IMR-90 (cell line): ENCODE results near the gene CD27. TPM values are rescaled to one million over a fixed set of nuclear protein-coding genes. Genes with fewer than 3 reads are reported as not detected.

Experiments
- ATAC-seq: fragments of 200-7000 bp; cut with Tn5 transposase; 2 replicates; pipeline ENCODE4 v1.9.1; 2020; ENCODE audit warnings: low read depth, mild to moderate bottlenecking, moderate library complexity
- BruUV-seq: library from RNA; stranded (reverse); fragments of 400-500 nt; replicated peaks from 2 replicates; lab custom pipeline; 2021; lab: Mats Ljungman, UMichigan
- CTCF ChIA-PET: fragments of 300-600 bp; formaldehyde crosslinking; extraction: SDS; loops from one replicate; lab custom pipeline; 2021; ENCODE audit warnings: antibody characterized with exemption; lab: Yijun Ruan, JAX
- POLR2A ChIA-PET: fragments of 300-600 bp; sonication (Branson Sonifier 250); formaldehyde crosslinking; loops from one replicate; lab custom pipeline; 2022; ENCODE audit warnings: antibody characterized with exemption; ENCODE audit not compliant: unreplicated experiment; lab: Charles Lee
- DNase-seq: peaks from one replicate; pipeline ENCODE4 v3.0.0; 2013
- H2AFZ ChIP-seq: replicated peaks from 2 replicates; pipeline ENCODE3; 2013; ENCODE audit warnings: low read length, mild to moderate bottlenecking; ENCODE audit not compliant: poor library complexity
- H2AK5ac ChIP-seq: 2 replicates; pipeline ENCODE4 v1.6.1; 2013; ENCODE audit warnings: low read depth, low read length, inconsistent platforms
- H2AK9ac ChIP-seq: replicated peaks from 2 replicates; pipeline ENCODE3; 2013; ENCODE audit warnings: mild to moderate bottlenecking, low read depth, low read length, moderate library complexity; ENCODE audit not compliant: poor library complexity
- H2BK120ac ChIP-seq: 2 replicates; pipeline ENCODE4 v1.6.1; 2013; ENCODE audit warnings: low read depth, low read length, inconsistent platforms
- H2BK15ac ChIP-seq: 3 replicates; pipeline ENCODE4 v1.6.1; 2013; ENCODE audit warnings: low read depth, low read length, inconsistent platforms
- H2BK20ac ChIP-seq: 2 replicates; pipeline ENCODE4 v1.6.1; 2013; ENCODE audit warnings: low read depth, mild to moderate bottlenecking, inconsistent platforms, low read length, moderate library complexity
- H2BK5ac ChIP-seq: 2 replicates; pipeline ENCODE4 v1.6.1; 2013; ENCODE audit warnings: mild to moderate bottlenecking, low read depth, low read length, inconsistent platforms; ENCODE audit not compliant: poor library complexity, severe bottlenecking
- H3K14ac ChIP-seq: replicated peaks from 2 replicates; pipeline ENCODE4 v1.6.1; 2013; ENCODE audit warnings: low read depth, low read length, inconsistent platforms
- H3K18ac ChIP-seq: 2 replicates; pipeline ENCODE4 v1.6.1; 2013; ENCODE audit warnings: low read depth, low read length, control low read depth
- H3K23ac ChIP-seq: 2 replicates; pipeline ENCODE4 v1.6.1; 2013; ENCODE audit warnings: low read depth, low read length, inconsistent platforms
- H3K27ac ChIP-seq: 2 replicates; pipeline ENCODE4 v1.5.1; 2013; ENCODE audit warnings: mild to moderate bottlenecking, control low read depth, low read length; ENCODE audit not compliant: insufficient read depth
- H3K27me3 ChIP-seq: 2 replicates; pipeline ENCODE4 v1.6.1; 2013; ENCODE audit warnings: low read length; ENCODE audit not compliant: control insufficient read depth, insufficient read depth
- H3K36me3 ChIP-seq: 2 replicates; pipeline ENCODE4 v1.6.1; 2013; ENCODE audit warnings: low read length, mixed read lengths; ENCODE audit not compliant: control insufficient read depth, insufficient read depth
- H3K4ac ChIP-seq: 2 replicates; pipeline ENCODE4 v1.6.1; 2013; ENCODE audit warnings: low read depth, low read length, inconsistent platforms
- H3K4me1 ChIP-seq: 2 replicates; pipeline ENCODE4 v1.6.1; 2013; ENCODE audit warnings: low read length, mixed read lengths; ENCODE audit not compliant: control insufficient read depth, insufficient read depth
- H3K4me2 ChIP-seq: 2 replicates; pipeline ENCODE4 v1.6.1; 2013; ENCODE audit warnings: low read depth, mild to moderate bottlenecking, control low read depth, low read length, moderate library complexity
- H3K4me3 ChIP-seq: 2 replicates; pipeline ENCODE4 v1.5.1; 2013; ENCODE audit warnings: low read depth, mild to moderate bottlenecking, control low read depth, low read length, moderate library complexity; ENCODE audit not compliant: insufficient read depth
- H3K56ac ChIP-seq: 2 replicates; pipeline ENCODE4 v1.6.1; 2013; ENCODE audit warnings: low read length, inconsistent platforms; ENCODE audit not compliant: insufficient read depth; ENCODE audit errors: extremely low read depth
- H3K79me1 ChIP-seq, 2 experiments: 2 replicates each; pipeline ENCODE4 v1.6.1; 2013; ENCODE audit warnings: low read length in 2 of 2, inconsistent platforms in 1 of 2, low read depth in 1 of 2
- H3K9ac ChIP-seq: 2 replicates; pipeline ENCODE4 v1.6.1; 2013; ENCODE audit warnings: low read depth, low read length, control low read depth
- H3K9me1 ChIP-seq: 2 replicates; pipeline ENCODE4 v1.6.1; 2013; ENCODE audit warnings: low read length, inconsistent platforms; ENCODE audit not compliant: insufficient read depth
- H3K9me3 ChIP-seq: 2 replicates; pipeline ENCODE4 v1.6.1; 2013; ENCODE audit warnings: low read length; ENCODE audit not compliant: control insufficient read depth, insufficient read depth
- H4K20me1 ChIP-seq: 2 replicates; pipeline ENCODE4 v1.6.1; 2013; ENCODE audit warnings: low read length, inconsistent platforms; ENCODE audit not compliant: insufficient read depth
- H4K5ac ChIP-seq: 2 replicates; pipeline ENCODE4 v1.6.1; 2013; ENCODE audit warnings: mild to moderate bottlenecking, low read depth, low read length, control low read depth
- H4K8ac ChIP-seq, 2 experiments: 2 replicates each; pipeline ENCODE4 v1.6.1; 2013; ENCODE audit warnings: low read depth in 2 of 2, low read length in 2 of 2, control low read depth in 1 of 2, inconsistent platforms in 1 of 2
- H4K91ac ChIP-seq: 2 replicates; pipeline ENCODE4 v1.6.1; 2013; ENCODE audit warnings: low read depth, low read length, inconsistent platforms; ENCODE audit not compliant: insufficient read depth
- CEBPB ChIP-seq: IDR thresholded peaks from 2 replicates; pipeline ENCODE4 v1.6.1; 2012; ENCODE audit warnings: low read depth, low read length, improper control_type of control experiment
- CHD1 ChIP-seq: IDR thresholded peaks from 2 replicates; pipeline ENCODE4 v1.6.1; 2012; ENCODE audit warnings: low read depth, low read length, improper control_type of control experiment
- CTCF ChIP-seq: conservative IDR thresholded peaks from 2 replicates; pipeline ENCODE4 v1.5.1; 2012; ENCODE audit warnings: mild to moderate bottlenecking, low read depth, low read length, improper control_type of control experiment
- ELK1 ChIP-seq: fragments of 150-350 bp; IDR thresholded peaks from 2 replicates; pipeline ENCODE4 v1.6.1; 2016; ENCODE audit warnings: low read depth, mild to moderate bottlenecking, low read length, moderate library complexity, borderline replicate concordance
- FOS ChIP-seq: fragments of 150-350 bp; IDR thresholded peaks from 2 replicates; pipeline ENCODE4 v1.6.1; 2016; ENCODE audit warnings: low read depth, low read length
- MAFK ChIP-seq: IDR thresholded peaks from 2 replicates; pipeline ENCODE4 v1.6.1; 2012; ENCODE audit warnings: low read depth, low read length, improper control_type of control experiment
- MAZ ChIP-seq: IDR thresholded peaks from 2 replicates; pipeline ENCODE4 v1.6.1; 2012; ENCODE audit warnings: low read depth, mild to moderate bottlenecking, low read length, improper control_type of control experiment, moderate library complexity, borderline replicate concordance
- MXI1 ChIP-seq: IDR thresholded peaks from 2 replicates; pipeline ENCODE4 v1.6.1; 2012; ENCODE audit warnings: low read depth, mild to moderate bottlenecking, low read length, moderate library complexity, borderline replicate concordance
- NFE2L2 ChIP-seq: fragments of 150-350 bp; IDR thresholded peaks from 2 replicates; pipeline ENCODE4 v1.6.1; 2016; ENCODE audit warnings: low read depth, mild to moderate bottlenecking, low read length
- POLR2A ChIP-seq: IDR thresholded peaks from 2 replicates; pipeline ENCODE4 v1.6.1; 2012; ENCODE audit warnings: mild to moderate bottlenecking, low read depth, low read length
- RAD21 ChIP-seq: IDR thresholded peaks from 2 replicates; pipeline ENCODE4 v1.6.1; 2012; ENCODE audit warnings: low read length, improper control_type of control experiment
- RFX5 ChIP-seq: IDR thresholded peaks from 2 replicates; pipeline ENCODE4 v1.8.0; 2012; ENCODE audit warnings: low read depth, mild to moderate bottlenecking, low read length, moderate library complexity
- SMC3 ChIP-seq: fragments of 150-350 bp; IDR thresholded peaks from 2 replicates; pipeline ENCODE4 v1.6.1; 2016; ENCODE audit warnings: low read depth, mild to moderate bottlenecking, antibody characterized with exemption, low read length, moderate library complexity
- WGBS, 2 experiments: methylation state at CpG; one replicate each; pipeline versions ENCODE4 v1.1.5 to v1.1.7; 2013; ENCODE audit warnings: missing lambda C conversion rate in 2 of 2; ENCODE audit not compliant: insufficient read length in 1 of 2; ENCODE audit errors: extremely low coverage in 2 of 2; 5-methylcytosine and 5-hydroxymethylcytosine counted together
- dilution Hi-C: fragments of 300-500 bp; cut with HindIII; formaldehyde crosslinking; loops from one replicate; pipeline ENCODE4 v1.14.3; 2018; ENCODE audit warnings: low sequenced_read_pairs; ENCODE audit not compliant: unreplicated experiment
- in situ Hi-C: fragments of 300-500 bp; cut with MboI; formaldehyde crosslinking; loops from 3 replicates; pipeline ENCODE4 v1.14.3; 2019; ENCODE audit warnings: low sequenced_read_pairs, inconsistent platforms, mixed read lengths
- intact Hi-C: fragments of 100-400 bp; cut with micrococcal nuclease; formaldehyde crosslinking; loops from 2 replicates; pipeline ENCODE4 v1.10.0; 2022
- polyA plus RNA-seq, 3 experiments: library from polyadenylated mRNA; depleted of rRNA; stranded (reverse); fragments of >200 nt; gene quantifications; 2 replicates each; pipeline ENCODE4 v1.2.3, GENCODE V29; 2012; ENCODE audit warnings: low replicate concordance in 1 of 3
- total RNA-seq: library from RNA; depleted of rRNA; stranded (reverse); fragments of >200 nt; gene quantifications from 2 replicates; pipeline ENCODE4 v1.2.3, GENCODE V29; 2012
- TF ChIP-seq, protein P1 (sequence below): fragments of 150-350 bp; IDR thresholded peaks from 2 replicates; pipeline ENCODE4 v1.6.1; 2017; ENCODE audit warnings: mild to moderate bottlenecking, antibody characterized with exemption, low read length, low read depth

The CD27 gene
- total and polyA plus RNA-seq, 2 of the 4 experiments (the other 2 are of a cell fraction) = 0.07 TPM; not detected in 1

DNA sequence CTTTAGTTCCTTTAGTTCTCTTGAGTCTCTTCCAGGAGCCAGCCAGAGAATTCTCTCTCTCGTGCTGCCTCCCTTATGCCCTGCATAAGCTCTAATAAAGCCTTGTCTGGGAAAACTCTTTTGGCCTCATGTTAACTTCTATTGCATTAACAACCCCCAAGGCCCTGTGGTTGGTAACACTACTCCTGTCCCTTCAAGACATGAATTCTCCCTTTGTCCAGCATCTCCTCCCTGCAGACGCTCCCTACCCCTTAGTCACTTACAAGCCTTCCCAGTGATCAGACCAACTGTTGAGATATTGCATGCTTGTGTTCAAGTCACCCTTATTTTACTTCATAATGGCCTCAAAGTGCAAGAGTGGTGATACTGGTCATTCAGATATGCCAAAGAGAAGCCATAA, 48.7 kb upstream of the CD27 start:
- Histone ChIP-seq H3K27me3 (no peaks in the 10 kb centered on the region), H3K9ac (no peak overlapping the region), H3K4ac (no peak overlapping the region), H4K5ac (no peak overlapping the region), H3K27ac (no peak overlapping the region), H3K36me3 (peaks cover 27% of the 10 kb centered on the region), H4K20me1 (no peaks in the 10 kb centered on the region), H2BK15ac (no peak overlapping the region), H3K79me1 (peaks cover 0 to 3% of the 10 kb centered on the region in 2 experiments; a peak in 1 of 4 replicates), H4K91ac (no peak overlapping the region), H2AK5ac (no peak overlapping the region), H3K56ac (no peak overlapping the region), H3K18ac (no peak overlapping the region), H2BK20ac (no peak overlapping the region), H2BK120ac (no peak overlapping the region), H3K9me3 (no peaks in the 10 kb centered on the region), H3K4me3 (no peak overlapping the region), H3K4me2 (no peak overlapping the region), H4K8ac (no peak overlapping the region), H2AFZ (no peak overlapping the region), H3K14ac (no peak overlapping the region), H3K23ac (no peak overlapping the region), H3K9me1 (0 out of 2 replicates have a peak, but pooled peaks cover 8% of the 10 kb centered on the region), H2AK9ac (no peak overlapping the region), H3K4me1 (no peaks in the 10 kb centered on the region), H2BK5ac (no peak overlapping the region)
- intact Hi-C loops = no loop called here
- in situ Hi-C loops = no loop called here
- ChIA-PET CTCF (no interaction called here), POLR2A (no interaction called here)
- dilution Hi-C loops = no loop called here
- ATAC-seq (no peak; the same call in 1 of the 2 replicates), DNase-seq (peak; percentile 33)
- no TSS peak for BruUV-seq
- 78% methylated on average over 1 of the region's 2 CpGs; no CpG with 5 or more reads in 1 of the 2 experiments for WGBS, 2 experiments
- no peak for TF ChIP-seq MAZ
- no peak for TF ChIP-seq MXI1
- no peak for TF ChIP-seq ELK1
- TF ChIP-seq RFX5 = no peak
- no peak for TF ChIP-seq NFE2L2
- no peak for TF ChIP-seq SMC3
- TF ChIP-seq CEBPB = no peak
- no peak for TF ChIP-seq FOS
- no peak for TF ChIP-seq CTCF
- TF ChIP-seq RAD21 = no peak
- TF ChIP-seq, protein P1, sequence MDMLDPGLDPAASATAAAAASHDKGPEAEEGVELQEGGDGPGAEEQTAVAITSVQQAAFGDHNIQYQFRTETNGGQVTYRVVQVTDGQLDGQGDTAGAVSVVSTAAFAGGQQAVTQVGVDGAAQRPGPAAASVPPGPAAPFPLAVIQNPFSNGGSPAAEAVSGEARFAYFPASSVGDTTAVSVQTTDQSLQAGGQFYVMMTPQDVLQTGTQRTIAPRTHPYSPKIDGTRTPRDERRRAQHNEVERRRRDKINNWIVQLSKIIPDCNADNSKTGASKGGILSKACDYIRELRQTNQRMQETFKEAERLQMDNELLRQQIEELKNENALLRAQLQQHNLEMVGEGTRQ = no peak
- TF ChIP-seq CHD1 = no peak
- TF ChIP-seq POLR2A = no peak
- no peak for TF ChIP-seq MAFK
